Measurements from ENCODE around the gene NAB2. TPM values are rescaled to one million over a fixed set of nuclear protein-coding genes. Genes with fewer than 3 reads are reported as not detected.

The NAB2 gene
- total RNA-seq, 2 experiments from 2014 or later, result 47.2 to 48.0 TPM

DNA sequence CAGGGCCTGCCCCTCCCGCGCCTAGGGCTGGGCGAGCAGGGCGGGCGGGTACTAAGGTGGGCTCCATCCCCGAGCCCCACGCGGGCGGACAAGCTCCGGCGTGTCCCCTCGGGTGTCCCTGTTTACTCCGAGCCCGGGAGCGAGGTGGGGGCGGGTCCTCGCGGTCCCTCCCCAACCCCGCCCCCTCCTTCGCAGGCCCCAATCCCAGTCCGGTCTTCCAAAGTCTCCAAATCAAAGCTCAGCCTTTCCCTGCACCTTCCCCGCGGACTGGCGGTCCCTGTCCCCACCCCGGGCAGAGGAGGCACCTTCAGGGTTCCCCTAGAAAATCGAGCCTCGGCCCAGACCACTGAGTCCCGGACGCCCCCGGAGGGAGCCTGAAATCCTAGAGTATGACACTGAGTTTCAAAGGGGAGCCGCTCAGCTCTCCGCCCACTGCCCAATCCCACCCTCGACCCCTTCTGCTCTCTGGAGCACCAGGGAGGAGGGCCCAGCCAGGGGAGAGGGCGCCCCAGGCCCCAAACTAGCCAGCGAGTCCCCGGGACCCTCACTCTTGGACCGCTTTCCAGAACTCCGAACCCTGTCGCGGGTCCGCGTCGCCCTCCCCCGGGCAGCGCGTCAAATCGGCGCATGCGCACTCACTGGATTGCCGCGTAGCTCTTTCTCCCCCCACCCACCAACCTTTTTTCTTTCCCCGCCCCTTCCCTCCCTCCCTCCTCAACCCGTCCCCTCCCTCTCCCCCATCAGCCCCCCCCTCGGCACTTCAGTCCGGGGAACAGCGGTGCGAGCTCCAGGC is 39.0 kb downstream of the NAB2 start, which contains the start of gene LRP1:
TSS of gene LRP1 (plus strand) at position 758 of the 793 bp plus-strand sequence. CDS start 482 bp downstream, outside the sequence.
- peak; percentile 69 for DNase-seq
- peaks cover 4% of the 10 kb centered on the region for H3K27me3 Mint-ChIP-seq
- no peak within 1 kb of the TSS for H3K27ac Mint-ChIP-seq
- H3K4me3 Mint-ChIP-seq, result peak within 1 kb of the TSS; percentile 81
- H3K36me3 Mint-ChIP-seq, result no peaks in the 10 kb centered on the region
- H3K9me3 Mint-ChIP-seq, result peaks cover 3% of the 10 kb centered on the region
- peaks cover 19% of the 10 kb centered on the region for H3K4me1 Mint-ChIP-seq

DNA sequence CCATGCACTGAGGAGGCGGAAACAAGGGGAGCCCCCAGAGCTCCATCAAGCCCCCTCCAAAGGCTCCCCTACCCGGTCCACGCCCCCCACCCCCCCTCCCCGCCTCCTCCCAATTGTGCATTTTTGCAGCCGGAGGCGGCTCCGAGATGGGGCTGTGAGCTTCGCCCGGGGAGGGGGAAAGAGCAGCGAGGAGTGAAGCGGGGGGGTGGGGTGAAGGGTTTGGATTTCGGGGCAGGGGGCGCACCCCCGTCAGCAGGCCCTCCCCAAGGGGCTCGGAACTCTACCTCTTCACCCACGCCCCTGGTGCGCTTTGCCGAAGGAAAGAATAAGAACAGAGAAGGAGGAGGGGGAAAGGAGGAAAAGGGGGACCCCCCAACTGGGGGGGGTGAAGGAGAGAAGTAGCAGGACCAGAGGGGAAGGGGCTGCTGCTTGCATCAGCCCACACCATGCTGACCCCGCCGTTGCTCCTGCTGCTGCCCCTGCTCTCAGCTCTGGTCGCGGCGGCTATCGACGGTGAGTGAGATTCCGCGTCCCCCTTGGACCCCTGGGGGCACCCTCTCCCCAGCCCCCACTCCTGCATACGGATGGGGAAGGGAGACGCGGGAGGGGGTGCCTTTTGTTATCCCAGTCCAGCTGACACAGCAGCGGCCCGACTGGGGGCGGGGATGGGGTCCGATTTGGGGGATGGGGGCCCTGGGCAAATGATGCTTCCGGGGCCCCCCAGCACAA is 39.8 kb downstream of the NAB2 start:
- Mint-ChIP-seq H3K36me3 (no peaks in the 10 kb centered on the region), H3K4me3 (peak overlapping the region; percentile 81), H3K27me3 (peaks cover 4% of the 10 kb centered on the region), H3K4me1 (peaks cover 19% of the 10 kb centered on the region), H3K9me3 (peaks cover 2% of the 10 kb centered on the region), H3K27ac (no peak overlapping the region)
- no peak for DNase-seq

DNA sequence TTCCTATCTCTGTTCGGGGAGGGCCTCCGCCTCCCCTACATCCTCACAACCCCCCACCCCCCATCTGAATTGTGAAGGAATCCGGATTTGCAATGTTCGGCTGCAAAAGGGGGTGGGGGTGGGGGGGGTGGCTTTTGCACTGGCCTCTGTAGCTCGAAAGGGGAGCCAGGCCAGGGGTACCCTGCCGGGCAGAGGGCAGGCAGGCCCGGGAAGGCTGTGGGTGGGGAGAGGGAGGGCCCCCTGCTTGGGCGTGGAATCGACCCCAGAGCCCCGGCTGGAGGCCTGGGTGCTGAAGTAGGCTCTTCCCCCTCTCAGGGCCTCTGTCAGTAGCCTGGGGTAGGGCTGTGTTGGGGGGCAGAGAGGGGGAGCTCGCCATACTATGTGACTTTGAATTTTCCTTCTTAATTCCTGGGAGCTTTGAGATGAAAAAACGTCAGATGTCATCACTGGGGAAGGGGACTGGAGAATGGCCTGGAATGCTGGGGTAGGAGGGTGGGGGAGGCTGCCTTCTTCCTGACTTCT is 40.5 kb downstream of the NAB2 start:
- no peak for DNase-seq
- Mint-ChIP-seq H3K27me3 (peaks cover 4% of the 10 kb centered on the region), H3K36me3 (no peaks in the 10 kb centered on the region), H3K27ac (no peak overlapping the region), H3K4me1 (peaks cover 16% of the 10 kb centered on the region), H3K9me3 (no peaks in the 10 kb centered on the region), H3K4me3 (no peak overlapping the region)

DNA sequence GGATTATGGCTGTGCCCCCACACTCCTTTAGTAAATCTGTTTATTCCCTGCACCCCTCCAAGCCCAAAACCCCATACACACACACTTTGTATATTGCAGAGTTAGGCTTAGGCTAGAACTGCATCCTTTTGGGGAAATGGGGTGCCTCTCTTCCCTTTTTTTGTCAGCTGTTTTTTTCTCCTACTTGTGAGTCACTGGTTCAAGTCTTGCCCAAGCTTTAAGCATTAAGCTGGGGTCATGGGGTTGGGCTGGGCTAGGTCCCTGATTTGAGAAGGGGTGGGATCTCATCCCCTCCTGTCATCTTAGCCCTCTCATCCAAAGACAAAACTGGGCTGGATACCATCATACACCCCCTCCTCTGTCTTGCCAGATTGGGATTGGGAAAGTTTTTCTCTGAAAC is 41.0 kb downstream of the NAB2 start:
- Mint-ChIP-seq H3K27me3 (peaks cover 4% of the 10 kb centered on the region), H3K9me3 (no peaks in the 10 kb centered on the region), H3K4me1 (peaks cover 14% of the 10 kb centered on the region), H3K36me3 (no peaks in the 10 kb centered on the region), H3K4me3 (no peak overlapping the region), H3K27ac (no peak overlapping the region)
- no peak for DNase-seq

DNA sequence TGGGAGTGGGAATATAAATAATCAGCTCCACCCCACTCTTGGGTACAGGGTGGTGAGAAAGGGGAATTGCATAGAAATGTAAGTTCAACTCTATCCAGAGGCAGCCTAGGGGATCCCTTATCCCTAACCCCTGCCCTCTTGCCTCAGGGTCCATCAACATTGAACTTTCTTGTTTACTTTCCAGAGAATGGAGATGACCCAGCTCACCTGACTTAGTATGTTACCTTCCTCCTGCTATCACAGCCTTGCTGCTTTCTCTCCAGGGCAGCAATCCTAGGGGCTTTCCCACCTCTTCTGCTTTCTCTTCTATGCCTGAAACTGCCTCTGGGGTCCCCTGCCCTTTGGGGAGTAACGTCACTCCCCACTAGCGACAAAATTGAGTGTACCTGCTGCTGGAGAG is 42.0 kb downstream of the NAB2 start:
- Mint-ChIP-seq H3K36me3 (no peaks in the 10 kb centered on the region), H3K27ac (no peak overlapping the region), H3K27me3 (peaks cover 4% of the 10 kb centered on the region), H3K4me1 (peaks cover 14% of the 10 kb centered on the region), H3K4me3 (no peak overlapping the region), H3K9me3 (no peaks in the 10 kb centered on the region)
- DNase-seq, result peak; percentile 9

DNA sequence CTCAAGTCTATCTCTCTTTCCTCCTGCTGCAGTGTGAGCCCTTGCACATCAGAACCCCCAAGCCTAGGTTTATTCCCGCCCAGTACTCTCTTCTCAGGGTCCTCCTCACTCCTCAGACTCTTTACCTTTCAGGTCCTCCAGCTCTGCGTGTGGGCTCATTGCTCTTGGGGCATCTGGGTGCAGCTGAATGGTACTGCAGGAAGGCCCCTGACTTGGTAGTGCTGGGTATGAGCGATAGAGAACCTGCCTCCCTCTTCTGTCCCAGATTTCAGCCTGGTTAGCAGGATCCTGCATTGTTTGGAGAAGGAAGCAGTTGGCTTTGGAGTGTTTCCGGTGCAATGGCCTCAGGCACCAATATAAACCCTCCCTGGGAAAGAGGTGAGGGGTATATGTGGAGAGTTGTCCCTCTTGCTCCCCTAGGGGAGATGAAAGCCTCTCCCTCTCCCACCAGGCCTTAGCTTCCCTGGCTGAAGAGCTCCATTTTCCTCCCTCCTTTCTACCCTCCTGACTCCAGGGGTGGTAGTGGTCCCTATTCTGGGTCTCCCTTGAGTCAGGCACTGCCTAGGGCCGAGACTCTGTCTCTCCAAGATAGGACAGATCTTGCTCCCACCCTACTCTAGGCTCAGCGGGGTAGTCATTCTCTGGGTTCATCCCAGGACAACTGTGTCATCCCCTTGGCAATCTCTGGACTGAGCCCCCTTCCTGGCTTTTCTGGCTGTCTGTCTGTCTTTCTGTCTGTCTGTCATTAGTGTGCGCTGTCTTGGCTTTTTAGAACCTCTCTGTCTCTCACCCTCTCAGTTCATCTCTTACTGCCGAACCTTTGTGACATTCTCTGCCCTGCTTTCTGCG is 43.2 kb downstream of the NAB2 start:
- Mint-ChIP-seq H3K27ac (no peak overlapping the region), H3K27me3 (peaks cover 4% of the 10 kb centered on the region), H3K4me1 (peaks cover 14% of the 10 kb centered on the region), H3K9me3 (no peaks in the 10 kb centered on the region), H3K4me3 (no peak overlapping the region), H3K36me3 (no peaks in the 10 kb centered on the region)
- no peak for DNase-seq

DNA sequence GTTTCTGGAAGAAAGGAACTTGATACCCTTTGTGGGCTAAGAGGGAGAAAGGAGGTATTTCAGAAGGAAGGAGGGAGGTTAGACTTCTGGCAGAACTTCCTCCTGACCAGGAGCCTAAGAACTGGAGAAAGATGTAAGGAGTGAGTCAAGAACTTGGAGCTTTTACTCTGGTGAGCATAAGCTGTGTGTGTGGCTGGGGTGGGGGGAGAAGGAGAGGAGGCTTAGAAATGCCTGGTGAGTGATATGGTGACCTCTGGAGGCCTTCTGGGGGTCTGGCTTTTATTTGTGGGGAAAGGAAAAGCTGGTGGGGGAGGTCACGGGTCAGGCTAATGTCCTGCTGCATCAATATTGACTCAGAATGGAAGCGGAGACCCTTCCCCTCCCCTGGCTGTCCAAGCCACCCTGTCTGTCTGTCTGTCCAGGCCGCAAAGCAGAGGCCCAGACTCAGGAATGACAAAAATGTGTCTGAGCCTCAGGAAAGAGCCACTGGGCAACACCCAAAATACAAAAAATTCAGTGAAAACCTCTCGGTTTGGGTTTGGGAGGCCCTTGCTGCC is 44.2 kb downstream of the NAB2 start:
- Mint-ChIP-seq H3K27ac (no peak overlapping the region), H3K4me3 (no peak overlapping the region), H3K27me3 (peaks cover 4% of the 10 kb centered on the region), H3K36me3 (no peaks in the 10 kb centered on the region), H3K9me3 (no peaks in the 10 kb centered on the region), H3K4me1 (peaks cover 14% of the 10 kb centered on the region)
- no peak for DNase-seq

DNA sequence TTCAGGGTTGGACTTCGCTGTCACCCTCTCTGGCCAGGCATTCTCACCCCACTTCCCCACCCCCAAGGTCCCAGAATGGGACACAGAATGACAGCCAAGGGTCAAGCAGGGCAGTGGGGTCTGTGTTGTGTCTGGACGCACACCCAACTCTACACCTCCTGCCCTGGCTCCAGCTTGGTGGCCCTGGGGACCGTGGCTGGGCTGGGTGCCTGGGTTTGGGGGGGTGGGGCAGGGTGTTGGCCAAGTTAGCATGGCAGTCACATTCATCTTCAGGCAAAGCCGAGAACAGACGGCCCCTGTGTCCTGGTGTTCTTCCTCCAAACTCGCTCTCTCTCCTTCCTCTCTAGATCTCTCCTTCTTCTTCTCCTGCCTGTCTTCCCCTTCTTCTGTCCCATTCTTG is 45.0 kb downstream of the NAB2 start:
- no peak overlapping the region for H3K4me3 Mint-ChIP-seq
- no peak for DNase-seq
- no peak overlapping the region for H3K27ac Mint-ChIP-seq
- H3K4me1 Mint-ChIP-seq, result peaks cover 14% of the 10 kb centered on the region
- peaks cover 4% of the 10 kb centered on the region for H3K27me3 Mint-ChIP-seq
- no peaks in the 10 kb centered on the region for H3K36me3 Mint-ChIP-seq
- H3K9me3 Mint-ChIP-seq, result no peaks in the 10 kb centered on the region

DNA sequence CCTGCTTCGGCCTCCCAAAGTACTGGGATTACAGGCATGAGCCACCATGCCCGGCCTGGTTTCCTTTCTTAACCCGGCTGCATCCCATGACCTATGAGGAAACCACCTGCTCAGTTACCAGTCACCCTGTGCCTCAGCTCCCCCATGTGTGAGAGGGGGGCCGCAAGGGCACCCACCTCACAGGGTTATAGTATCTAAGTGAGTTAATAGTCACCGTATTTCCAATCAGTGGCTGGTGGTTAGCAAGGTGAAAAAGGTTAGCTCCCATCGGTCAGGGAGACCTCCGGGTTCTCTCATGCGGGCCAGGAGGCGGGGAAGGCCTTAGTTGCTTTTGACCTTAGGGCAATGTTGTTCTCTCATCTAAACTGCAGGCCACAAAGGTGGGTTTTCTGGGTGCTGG is 46.0 kb downstream of the NAB2 start:
- no peaks in the 10 kb centered on the region for H3K9me3 Mint-ChIP-seq
- no peak overlapping the region for H3K4me3 Mint-ChIP-seq
- no peak for DNase-seq
- H3K4me1 Mint-ChIP-seq, result peaks cover 9% of the 10 kb centered on the region
- H3K27ac Mint-ChIP-seq, result no peak overlapping the region
- H3K27me3 Mint-ChIP-seq, result no peaks in the 10 kb centered on the region
- H3K36me3 Mint-ChIP-seq, result no peaks in the 10 kb centered on the region

DNA sequence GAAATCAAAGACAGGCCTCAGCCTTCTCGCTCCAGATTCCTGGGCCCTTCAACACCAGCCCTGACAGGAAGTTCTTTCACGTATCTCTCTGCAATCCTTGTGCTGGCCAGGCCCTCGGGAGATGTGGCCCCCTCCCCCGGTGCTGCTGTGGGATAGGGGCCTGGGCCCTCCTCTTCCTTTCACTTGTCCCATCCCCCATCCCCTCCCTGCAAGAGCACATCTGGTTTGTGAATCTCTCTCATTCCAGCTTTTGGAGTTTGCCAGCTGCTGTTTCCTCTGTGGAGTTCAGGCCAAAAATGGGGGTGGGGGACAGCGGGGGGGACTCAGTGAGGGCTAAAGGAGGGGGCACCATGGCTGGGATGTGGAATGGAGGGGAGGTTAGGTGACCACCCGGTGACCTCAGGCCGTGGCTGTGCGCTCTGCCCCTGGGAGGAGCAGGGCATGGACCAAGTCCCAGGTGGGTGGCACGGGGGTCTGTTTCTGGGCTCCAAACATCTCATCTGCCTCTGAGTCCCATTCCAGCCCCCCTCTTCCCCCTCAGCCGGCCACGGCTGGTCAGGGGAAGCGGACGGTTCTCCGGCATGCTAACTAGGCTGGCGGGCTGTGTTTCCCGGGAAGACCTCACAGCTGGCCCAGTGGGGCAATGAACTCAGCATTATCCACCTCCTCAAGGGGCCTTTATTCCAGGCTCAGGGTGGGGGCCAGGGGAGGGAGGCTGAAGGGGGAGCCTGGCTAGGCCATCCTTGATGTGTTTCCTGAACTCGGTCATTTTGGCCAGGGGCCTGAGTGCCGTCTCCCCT is 46.8 kb downstream of the NAB2 start:
- Mint-ChIP-seq H3K4me1 (peaks cover 4% of the 10 kb centered on the region), H3K27ac (no peak overlapping the region), H3K4me3 (no peak overlapping the region), H3K36me3 (no peaks in the 10 kb centered on the region), H3K9me3 (no peaks in the 10 kb centered on the region), H3K27me3 (no peaks in the 10 kb centered on the region)
- no peak for DNase-seq

DNA sequence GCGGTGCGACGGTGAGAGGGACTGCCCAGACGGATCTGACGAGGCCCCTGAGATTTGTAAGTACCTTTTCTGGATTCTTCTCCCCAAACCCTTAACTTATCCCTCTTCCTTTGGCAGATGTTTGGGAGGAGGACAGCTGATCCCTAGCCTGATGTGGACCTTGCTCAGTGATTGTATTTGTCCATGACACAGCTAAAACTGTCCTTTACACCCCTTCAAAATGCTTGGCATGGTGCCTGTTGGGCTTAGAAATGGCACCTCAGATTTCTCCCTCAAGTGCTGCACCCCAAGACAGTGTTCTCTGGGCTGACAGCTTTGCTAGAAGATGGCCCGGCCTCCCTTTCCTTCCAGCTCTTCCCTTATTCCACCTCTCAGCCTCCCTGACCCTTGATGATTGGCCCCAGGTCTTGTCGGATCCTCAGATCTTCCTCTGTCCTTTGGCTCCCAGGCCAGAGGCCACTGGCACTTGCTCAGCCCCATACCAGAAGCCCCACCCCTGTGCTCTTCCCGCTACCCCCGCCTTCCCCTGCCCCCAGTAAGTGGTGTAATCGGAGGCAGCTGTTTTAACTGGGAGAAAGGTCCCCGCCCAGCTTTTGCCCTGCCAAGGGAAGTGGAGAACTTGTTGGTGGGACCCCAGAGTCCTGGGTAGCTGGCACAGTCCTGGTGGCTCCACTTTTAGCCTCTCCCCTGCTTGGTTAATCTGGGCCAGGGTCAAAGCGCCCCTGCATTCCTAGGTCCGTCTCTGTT is 49.8 kb downstream of the NAB2 start:
- Mint-ChIP-seq H3K4me3 (no peak overlapping the region), H3K36me3 (no peaks in the 10 kb centered on the region), H3K9me3 (no peaks in the 10 kb centered on the region), H3K4me1 (peaks cover 6% of the 10 kb centered on the region), H3K27me3 (no peaks in the 10 kb centered on the region), H3K27ac (no peak overlapping the region)
- no peak for DNase-seq

DNA sequence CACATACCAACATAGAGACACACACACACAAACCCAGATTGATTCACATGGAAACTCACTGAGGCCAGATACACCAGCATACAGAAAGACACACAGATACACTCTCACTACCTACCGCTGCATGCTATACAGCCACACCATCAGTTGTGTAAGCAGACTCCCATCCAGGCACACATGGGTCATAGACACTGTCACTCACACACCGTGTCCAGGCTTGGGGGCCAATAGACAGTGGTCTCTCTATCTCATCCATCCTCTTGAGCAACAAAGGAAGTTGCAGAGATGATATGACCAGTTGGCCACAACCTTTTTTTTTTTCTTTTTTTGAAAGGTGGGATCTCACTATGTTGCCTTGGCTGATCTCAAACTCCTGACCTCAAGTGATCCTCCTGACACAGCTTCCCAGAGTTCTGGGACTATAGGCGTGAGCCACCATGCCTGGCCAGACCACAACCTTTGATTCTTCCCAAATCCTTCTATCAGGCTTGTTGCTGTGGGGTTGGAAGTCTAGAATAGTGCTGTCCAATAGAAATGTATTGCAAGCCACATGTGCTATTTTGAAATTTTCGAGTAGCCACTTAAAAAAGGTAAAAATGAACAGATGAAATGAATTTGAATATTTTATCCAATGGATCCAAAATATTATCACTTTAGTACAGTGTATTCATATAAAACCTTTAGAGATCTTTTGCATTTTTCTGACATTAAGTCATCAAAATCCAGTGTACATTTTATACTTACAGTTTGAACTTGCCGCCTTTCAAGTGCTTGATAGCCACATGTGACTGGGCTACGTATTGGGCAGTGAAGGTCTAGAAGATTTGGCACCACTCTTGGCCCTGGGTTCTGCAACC is 51.1 kb downstream of the NAB2 start:
- Mint-ChIP-seq H3K27me3 (no peaks in the 10 kb centered on the region), H3K27ac (no peak overlapping the region), H3K4me1 (peaks cover 8% of the 10 kb centered on the region), H3K36me3 (no peaks in the 10 kb centered on the region), H3K4me3 (no peak overlapping the region), H3K9me3 (no peaks in the 10 kb centered on the region)
- no peak for DNase-seq

DNA sequence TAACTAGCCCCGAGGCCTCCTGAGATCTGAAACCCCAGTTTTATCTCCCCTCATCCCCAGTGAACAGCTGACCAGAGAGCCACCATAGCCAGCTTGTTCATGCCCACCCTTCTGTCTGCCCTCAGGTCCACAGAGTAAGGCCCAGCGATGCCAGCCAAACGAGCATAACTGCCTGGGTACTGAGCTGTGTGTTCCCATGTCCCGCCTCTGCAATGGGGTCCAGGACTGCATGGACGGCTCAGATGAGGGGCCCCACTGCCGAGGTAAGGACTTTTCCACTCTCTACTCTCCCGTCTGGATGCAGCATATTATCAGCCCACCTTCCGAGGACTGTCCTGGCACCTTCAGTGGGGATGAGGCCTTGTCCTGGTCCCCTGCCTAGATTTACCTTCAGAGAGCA is 52.3 kb downstream of the NAB2 start:
- H3K27ac Mint-ChIP-seq, result no peak overlapping the region
- H3K4me3 Mint-ChIP-seq, result no peak overlapping the region
- H3K27me3 Mint-ChIP-seq, result no peaks in the 10 kb centered on the region
- no peaks in the 10 kb centered on the region for H3K9me3 Mint-ChIP-seq
- no peaks in the 10 kb centered on the region for H3K36me3 Mint-ChIP-seq
- peaks cover 8% of the 10 kb centered on the region for H3K4me1 Mint-ChIP-seq
- no peak for DNase-seq

Data from activated naive CD8-positive, alpha-beta T cell treated with anti-CD3 and anti-CD28 coated beads for 36 hours (primary cell).